Measurements from ENCODE around the gene PPP1R8.
"Not testable (repeated sequence)": the region's sequence is repeated elsewhere in the genome, so short reads cannot be mapped to it uniquely, and the experiment has no call there.

Gene PPP1R8

GRCh38 chr1:27833470-27833869 lies 2.9 kb downstream of the PPP1R8 start:
- no peak for DNase-seq

GRCh38 chr1:27835046-27835445 lies 4.5 kb downstream of the PPP1R8 start:
- no peak for DNase-seq

GRCh38 chr1:27835501-27835900 lies 4.9 kb downstream of the PPP1R8 start:
- DNase-seq, result no peak

GRCh38 chr1:27849951-27850350 lies 19.4 kb downstream of the PPP1R8 start:
- DNase-seq, result no peak

GRCh38 chr1:27855085-27855484 lies 24.5 kb downstream of the PPP1R8 start:
- no peak for DNase-seq

- DNase-seq, result no peak
Observed at GRCh38 chr1:27856561-27857343, 26.2 kb downstream of the PPP1R8 start.

GRCh38 chr1:27857552-27857951 lies 27.0 kb downstream of the PPP1R8 start:
- not testable (repeated sequence) for DNase-seq

- no peak for DNase-seq
Observed at GRCh38 chr1:27858072-27858948, 27.7 kb downstream of the PPP1R8 start.

GRCh38 chr1:27858949-27859576 lies 28.5 kb downstream of the PPP1R8 start:
- DNase-seq, result no peak

- no peak for DNase-seq
Observed at GRCh38 chr1:27861436-27861835, 30.9 kb downstream of the PPP1R8 start.

- DNase-seq, result no peak
Observed at GRCh38 chr1:27862004-27862403, 31.4 kb downstream of the PPP1R8 start.

GRCh38 chr1:27862671-27863537 lies 32.3 kb downstream of the PPP1R8 start:
- no peak for DNase-seq

- DNase-seq, result no peak
Observed at GRCh38 chr1:27863538-27863915, 32.9 kb downstream of the PPP1R8 start.

- no peak for DNase-seq
Observed at GRCh38 chr1:27864264-27864895, 33.8 kb downstream of the PPP1R8 start.

GRCh38 chr1:27865821-27866220 lies 35.2 kb downstream of the PPP1R8 start:
- no peak for DNase-seq

- no peak for DNase-seq
Observed at GRCh38 chr1:27868556-27868931, 38.0 kb downstream of the PPP1R8 start.

GRCh38 chr1:27868932-27869718 lies 38.5 kb downstream of the PPP1R8 start:
- DNase-seq, result no peak

- no peak for DNase-seq
Observed at GRCh38 chr1:27869719-27870085, 39.1 kb downstream of the PPP1R8 start.

- DNase-seq, result not testable (repeated sequence)
Observed at GRCh38 chr1:27871076-27871475, 40.5 kb downstream of the PPP1R8 start.

GRCh38 chr1:27872059-27872801 lies 41.6 kb downstream of the PPP1R8 start, which contains the start of gene THEMIS2:
Gene THEMIS2 (plus strand): TSS chr1:27872544. CDS start chr1:27872572, 28 bp downstream.
- DNase-seq, result no peak
